A673 (cell line): ENCODE measurements around the gene CFAP61. TPM values are rescaled to one million over a fixed set of nuclear protein-coding genes. Genes with fewer than 3 reads are reported as not detected.
"Not testable (repeated sequence)": the region's sequence is repeated elsewhere in the genome, so short reads cannot be mapped to it uniquely, and the experiment has no call there.

Experiments
- BruUV-seq: library from RNA; stranded (reverse); fragments of 400-500 nt; replicated peaks from 2 replicates; lab custom pipeline; 2021; lab: Mats Ljungman, UMichigan
- CTCF ChIA-PET: fragments of 300-600 bp; sonication (Branson Sonifier 250); formaldehyde crosslinking; loops from one replicate; lab custom pipeline; 2022; ENCODE audit warnings: antibody characterized with exemption; lab: Charles Lee
- POLR2A ChIA-PET: fragments of 300-600 bp; sonication (Branson Sonifier 250); formaldehyde crosslinking; loops from one replicate; lab custom pipeline; 2022; ENCODE audit warnings: antibody characterized with exemption; ENCODE audit not compliant: low non-redundant PET; lab: Charles Lee
- DNase-seq: peaks from one replicate; pipeline ENCODE4 v3.0.0-alpha.2; 2015; ENCODE audit warnings: low spot score
- H3K27ac ChIP-seq: fragments of 200-600 bp; sonication (generic); 2 replicates; pipeline ENCODE4 v1.5.1; 2016; ENCODE audit warnings: mixed run types, low read depth, mild to moderate bottlenecking, mixed read lengths, antibody characterized with exemption, low read length; ENCODE audit not compliant: poor library complexity, severe bottlenecking
- H3K27me3 ChIP-seq: fragments of 200-600 bp; sonication (generic); replicated peaks from 2 replicates; pipeline ENCODE4 v1.6.1; 2017; ENCODE audit warnings: mixed run types, low read depth, mild to moderate bottlenecking, mixed read lengths, antibody characterized with exemption, low read length; ENCODE audit not compliant: insufficient read depth, poor library complexity
- H3K36me3 ChIP-seq: fragments of 200-600 bp; sonication (generic); 2 replicates; pipeline ENCODE4 v1.6.1; 2016; ENCODE audit warnings: mixed run types, mild to moderate bottlenecking, mixed read lengths, antibody characterized with exemption, low read length; ENCODE audit not compliant: insufficient read depth, poor library complexity, severe bottlenecking
- H3K4me1 ChIP-seq: fragments of 200-600 bp; sonication (generic); 2 replicates; pipeline ENCODE4 v1.6.1; 2017; ENCODE audit warnings: mixed run types, mild to moderate bottlenecking, mixed read lengths, antibody characterized with exemption, low read length; ENCODE audit not compliant: insufficient read depth, poor library complexity, severe bottlenecking
- H3K4me3 ChIP-seq: fragments of 200-600 bp; sonication (generic); 2 replicates; pipeline ENCODE4 v1.5.1; 2016; ENCODE audit warnings: low read depth, mixed run types, mild to moderate bottlenecking, mixed read lengths, low read length; ENCODE audit not compliant: poor library complexity, severe bottlenecking
- H3K9me3 ChIP-seq: fragments of 200-600 bp; sonication (generic); 2 replicates; pipeline ENCODE4 v1.6.1; 2016; ENCODE audit warnings: mixed run types, low read depth, mild to moderate bottlenecking, mixed read lengths, antibody characterized with exemption, low read length; ENCODE audit not compliant: poor library complexity, severe bottlenecking
- CTCF ChIP-seq: fragments of 300-800, 200-600 bp; sonication (generic); conservative IDR thresholded peaks from 2 replicates; pipeline ENCODE4 v1.5.1; 2017; ENCODE audit warnings: low read depth, mild to moderate bottlenecking, antibody characterized with exemption, low read length, moderate library complexity, mixed read lengths
- EZH2 ChIP-seq: fragments of 200-600 bp; sonication (generic); IDR thresholded peaks from 2 replicates; pipeline ENCODE4 v1.6.1; 2017; ENCODE audit warnings: borderline replicate concordance, low read depth, mild to moderate bottlenecking, mixed read lengths, antibody characterized with exemption, low read length; ENCODE audit not compliant: poor library complexity, severe bottlenecking
- intact Hi-C: fragments of 100-400 bp; cut with micrococcal nuclease; formaldehyde crosslinking; loops from one replicate; pipeline ENCODE4 v1.10.0; 2022; ENCODE audit not compliant: unreplicated experiment
- total RNA-seq: library from RNA; stranded (reverse); gene quantifications from 2 replicates; pipeline ENCODE4 v1.2.3, GENCODE V29; 2021

CFAP61 gene
- total RNA-seq, 1 experiment from 2014 or later, result not detected

- CTCF ChIA-PET, result no interaction called here
- BruUV-seq, result no TSS peak
- no peak for DNase-seq
- Histone ChIP-seq H3K4me1 (no peaks in the 10 kb centered on the region), H3K9me3 (no peaks in the 10 kb centered on the region), H3K27ac (no peak overlapping the region), H3K27me3 (peaks cover 18% of the 10 kb centered on the region), H3K36me3 (no peaks in the 10 kb centered on the region), H3K4me3 (no peak overlapping the region)
- POLR2A ChIA-PET, result no interaction called here
- TF ChIP-seq EZH2 (no peak), CTCF (no peak)
- intact Hi-C loops, result no loop called here
Measured at GRCh38 chr20:20344476-20344875, 292.1 kb downstream of the CFAP61 start.

- no peak overlapping the region for H3K4me3 ChIP-seq
- no peaks in the 10 kb centered on the region for H3K9me3 ChIP-seq
- no peaks in the 10 kb centered on the region for H3K36me3 ChIP-seq
- CTCF ChIA-PET, result no interaction called here
- intact Hi-C loops, result no loop called here
- POLR2A ChIA-PET, result no interaction called here
- TF ChIP-seq CTCF (no peak), EZH2 (no peak)
- no peak overlapping the region for H3K27ac ChIP-seq
- no peaks in the 10 kb centered on the region for H3K4me1 ChIP-seq
- no peak for DNase-seq
- no TSS peak for BruUV-seq
- peaks cover 9% of the 10 kb centered on the region for H3K27me3 ChIP-seq
Measured at GRCh38 chr20:20353576-20353975, 301.2 kb downstream of the CFAP61 start.

DNA sequence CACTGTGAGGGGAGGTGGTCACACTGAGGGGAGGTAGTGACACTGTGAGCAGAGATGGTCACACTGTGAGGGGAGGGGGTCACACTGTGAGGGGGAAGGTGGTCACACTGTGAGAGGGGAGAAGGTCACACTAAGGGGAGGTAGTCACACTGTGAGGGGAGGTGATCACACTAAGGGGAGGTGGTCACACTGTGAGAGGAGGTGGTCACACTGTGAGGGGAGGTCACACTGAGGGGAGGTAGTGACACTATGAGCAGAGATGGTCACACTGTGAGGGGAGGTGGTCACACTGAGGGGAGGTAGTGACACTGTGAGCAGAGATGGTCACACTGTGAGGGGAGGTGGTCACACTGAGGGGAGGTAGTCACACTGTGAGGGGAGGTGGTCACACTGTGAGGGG is 303.2 kb downstream of the CFAP61 start:
- H3K27me3 ChIP-seq, H3K4me1 ChIP-seq, H3K9me3 ChIP-seq, H3K36me3 ChIP-seq, BruUV-seq, DNase-seq, POLR2A ChIA-PET, H3K27ac ChIP-seq, CTCF ChIA-PET, intact Hi-C loops, H3K4me3 ChIP-seq: not testable (repeated sequence)

DNA sequence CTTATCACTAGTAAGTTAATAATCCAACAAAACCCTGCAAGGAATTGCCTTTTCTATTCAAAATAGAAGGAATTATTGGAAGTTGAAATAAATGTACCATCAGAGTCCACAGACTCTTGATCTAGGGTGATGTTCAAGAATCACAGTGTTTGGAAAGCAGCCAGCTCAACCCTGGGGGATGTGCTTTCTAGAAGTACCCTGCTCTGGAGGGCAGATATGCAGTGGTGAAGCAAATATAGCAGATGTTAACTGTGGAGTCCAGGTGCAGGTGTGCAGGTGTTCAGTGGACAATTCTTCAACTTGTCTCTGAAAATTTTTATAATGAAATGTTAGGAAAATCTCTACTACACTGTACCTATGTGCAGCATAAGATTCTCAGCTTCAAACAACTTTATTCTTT is 306.5 kb downstream of the CFAP61 start:
- ChIA-PET CTCF (interaction anchor here (1.1 kb wide), 1 partner anchor 235 kb away, joined by 3 read pairs; no protein-coding TSS in a partner anchor), POLR2A (no interaction called here)
- H3K27ac ChIP-seq, result no peak overlapping the region
- intact Hi-C loops, result no loop called here
- peaks cover 34% of the 10 kb centered on the region for H3K27me3 ChIP-seq
- no peaks in the 10 kb centered on the region for H3K9me3 ChIP-seq
- DNase-seq, result no peak
- TF ChIP-seq CTCF (no peak), EZH2 (no peak)
- H3K36me3 ChIP-seq, result no peaks in the 10 kb centered on the region
- no peak overlapping the region for H3K4me3 ChIP-seq
- BruUV-seq, result no TSS peak
- no peaks in the 10 kb centered on the region for H3K4me1 ChIP-seq
